ENCODE measurements around the gene RPL12. TPM values are rescaled to one million over a fixed set of nuclear protein-coding genes. Genes with fewer than 3 reads are reported as not detected.

The RPL12 gene
- polyA plus RNA-seq, 1 donor (not counting 4 experiments of a cell fraction or from before 2014, with no cell fraction given): 2,671 TPM

GRCh38 chr9:127402401-127403090 lies 48.7 kb downstream of the RPL12 start:
- H3K79me2 ChIP-seq (ENCODE audit: control insufficient read depth, insufficient read depth, low read length): no peaks in the 10 kb centered on the region
- H3K9ac ChIP-seq (ENCODE audit: control insufficient read depth, extremely low read depth, insufficient read depth, low read length): no peak overlapping the region
- peaks cover 14 to 20% of the 10 kb centered on the region in 2 experiments for H3K36me3 ChIP-seq (ENCODE audit: control insufficient read depth in 2 of 2, extremely low read depth in 1 of 2, insufficient read depth in 2 of 2, low read length in 2 of 2)
- TF ChIP-seq CTCF (optimal IDR thresholded peaks at IDR 0.05 in 1 of 3, IDR thresholded peaks at IDR 0.05 in 1 of 3, conservative IDR thresholded peaks at IDR 0.05 in 1 of 3; ENCODE audit: extremely low read depth in 1 of 3, insufficient read depth in 2 of 3, low read length in 3 of 3): no peak
- TF ChIP-seq EZH2 (IDR thresholded peaks at IDR 0.05; ENCODE audit: low read length): no peak
- no peak for FAIRE-seq
- H3K9me1 ChIP-seq (ENCODE audit: control insufficient read depth, extremely low read depth, insufficient read depth, low read length): no peaks in the 10 kb centered on the region
- H3K4me2 ChIP-seq (ENCODE audit: control insufficient read depth, extremely low read depth, insufficient read depth, low read depth, low read length): no peak overlapping the region
- H3K27ac ChIP-seq (ENCODE audit: control insufficient read depth, insufficient read depth, low read length): no peak overlapping the region
- H3K4me3 ChIP-seq (ENCODE audit: control insufficient read depth in 2 of 3, extremely low read depth in 1 of 3, insufficient read depth in 2 of 3, low read depth in 1 of 3, low read length in 3 of 3): no peak overlapping the region
- peaks cover 5% of the 10 kb centered on the region for H3K4me1 ChIP-seq (ENCODE audit: control insufficient read depth, extremely low read depth, insufficient read depth, low read length)
- H3K9me3 ChIP-seq (ENCODE audit: control insufficient read depth, low read depth, low read length): no peaks in the 10 kb centered on the region
- dilution Hi-C loops (cut with MboI; ENCODE audit: extremely low pct_ligation_motif_present, low sequenced_read_pairs): no loop called here
- no peak overlapping the region for H2AFZ ChIP-seq (ENCODE audit: control insufficient read depth, low read length)
- DNase-seq (ENCODE audit: low read depth, low spot score): no peak
- H3K27me3 ChIP-seq (ENCODE audit: control insufficient read depth, extremely low read depth, insufficient read depth, low read length): no peaks in the 10 kb centered on the region
- H4K20me1 ChIP-seq (ENCODE audit: control insufficient read depth, extremely low read depth, insufficient read depth, low read length): no peaks in the 10 kb centered on the region

DNA sequence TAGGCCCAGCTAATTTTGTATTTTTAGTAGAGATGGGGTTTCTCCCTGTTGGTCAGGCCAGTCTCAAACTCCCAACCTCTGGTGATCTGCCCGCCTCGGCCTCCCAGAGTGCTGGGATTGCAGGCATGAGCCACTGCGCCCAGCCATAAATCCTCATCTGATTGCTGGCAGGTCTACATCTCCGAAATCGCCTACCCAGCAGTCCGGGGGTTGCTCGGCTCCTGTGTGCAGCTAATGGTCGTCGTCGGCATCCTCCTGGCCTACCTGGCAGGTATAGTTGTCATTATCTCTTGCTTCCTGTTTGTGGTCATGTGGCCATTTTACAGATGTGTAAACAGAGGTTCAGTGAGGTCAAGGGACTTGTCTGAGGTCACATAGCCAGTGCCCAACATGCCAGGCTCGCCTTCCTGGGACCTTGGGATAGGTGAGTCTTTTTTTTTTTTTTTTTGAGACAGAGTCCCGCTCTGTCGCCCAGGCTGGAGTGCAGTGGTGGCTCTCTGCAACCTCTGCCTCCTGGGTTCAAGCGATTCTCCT lies 51.4 kb downstream of the RPL12 start:
- no peak for DNase-seq (ENCODE audit: low read depth, low spot score)
- Histone ChIP-seq H3K9ac (ENCODE audit: control insufficient read depth, extremely low read depth, insufficient read depth, low read length) (no peak overlapping the region), H3K79me2 (ENCODE audit: control insufficient read depth, insufficient read depth, low read length) (no peaks in the 10 kb centered on the region), H3K4me2 (ENCODE audit: control insufficient read depth, extremely low read depth, insufficient read depth, low read depth, low read length) (no peak overlapping the region), H3K27ac (ENCODE audit: control insufficient read depth, insufficient read depth, low read length) (no peak overlapping the region), H3K4me1 (ENCODE audit: control insufficient read depth, extremely low read depth, insufficient read depth, low read length) (peaks cover 11% of the 10 kb centered on the region), H2AFZ (ENCODE audit: control insufficient read depth, low read length) (no peak overlapping the region), H4K20me1 (ENCODE audit: control insufficient read depth, extremely low read depth, insufficient read depth, low read length) (no peaks in the 10 kb centered on the region), H3K9me3 (ENCODE audit: control insufficient read depth, low read depth, low read length) (no peaks in the 10 kb centered on the region), H3K36me3 (ENCODE audit: control insufficient read depth in 2 of 2, extremely low read depth in 1 of 2, insufficient read depth in 2 of 2, low read length in 2 of 2) (peaks cover 4 to 10% of the 10 kb centered on the region in 2 experiments), H3K4me3 (ENCODE audit: control insufficient read depth in 2 of 3, extremely low read depth in 1 of 3, insufficient read depth in 2 of 3, low read depth in 1 of 3, low read length in 3 of 3) (no peak overlapping the region), H3K9me1 (ENCODE audit: control insufficient read depth, extremely low read depth, insufficient read depth, low read length) (no peaks in the 10 kb centered on the region), H3K27me3 (ENCODE audit: control insufficient read depth, extremely low read depth, insufficient read depth, low read length) (no peaks in the 10 kb centered on the region)
- TF ChIP-seq CTCF (optimal IDR thresholded peaks at IDR 0.05 in 1 of 3, IDR thresholded peaks at IDR 0.05 in 1 of 3, conservative IDR thresholded peaks at IDR 0.05 in 1 of 3; ENCODE audit: extremely low read depth in 1 of 3, insufficient read depth in 2 of 3, low read length in 3 of 3): no peak
- no peak for TF ChIP-seq EZH2 (IDR thresholded peaks at IDR 0.05; ENCODE audit: low read length)
- dilution Hi-C loops (cut with MboI; ENCODE audit: extremely low pct_ligation_motif_present, low sequenced_read_pairs): loop anchor here (10.0 kb wide), 1 partner anchor 65 kb away; no protein-coding TSS in a partner anchor
- no peak for FAIRE-seq
